ENCODE results near the gene GALNT16. TPM values are rescaled to one million over a fixed set of nuclear protein-coding genes. Genes with fewer than 3 reads are reported as not detected.

The GALNT16 gene
- total RNA-seq, 4 donors from 2014 or later: 5.8 to 18.4 (median 10.5) TPM

- intact Hi-C loops (cut with DNase I): no loop called here
These were observed 21.7 kb downstream of the GALNT16 start for GRCh38 chr14:69281450-69282169.

GRCh38 chr14:69282448-69282847, 22.5 kb downstream of the GALNT16 start:
- Histone ChIP-seq H3K36me3 (no peaks in the 10 kb centered on the region), H3K27me3 (no peaks in the 10 kb centered on the region), H3K4me3 (no peak overlapping the region), H3K9me3 (no peaks in the 10 kb centered on the region), H3K4me1 (peaks cover 7 to 16% (median 8%) of the 10 kb centered on the region in 4 donors), H3K27ac (replicated peaks in 1 of 4) (no peak overlapping the region)
- WGBS: 95% methylated on average over 6 of the region's 6 CpGs
- intact Hi-C loops (cut with DNase I): no loop called here
- TF ChIP-seq, protein P1, sequence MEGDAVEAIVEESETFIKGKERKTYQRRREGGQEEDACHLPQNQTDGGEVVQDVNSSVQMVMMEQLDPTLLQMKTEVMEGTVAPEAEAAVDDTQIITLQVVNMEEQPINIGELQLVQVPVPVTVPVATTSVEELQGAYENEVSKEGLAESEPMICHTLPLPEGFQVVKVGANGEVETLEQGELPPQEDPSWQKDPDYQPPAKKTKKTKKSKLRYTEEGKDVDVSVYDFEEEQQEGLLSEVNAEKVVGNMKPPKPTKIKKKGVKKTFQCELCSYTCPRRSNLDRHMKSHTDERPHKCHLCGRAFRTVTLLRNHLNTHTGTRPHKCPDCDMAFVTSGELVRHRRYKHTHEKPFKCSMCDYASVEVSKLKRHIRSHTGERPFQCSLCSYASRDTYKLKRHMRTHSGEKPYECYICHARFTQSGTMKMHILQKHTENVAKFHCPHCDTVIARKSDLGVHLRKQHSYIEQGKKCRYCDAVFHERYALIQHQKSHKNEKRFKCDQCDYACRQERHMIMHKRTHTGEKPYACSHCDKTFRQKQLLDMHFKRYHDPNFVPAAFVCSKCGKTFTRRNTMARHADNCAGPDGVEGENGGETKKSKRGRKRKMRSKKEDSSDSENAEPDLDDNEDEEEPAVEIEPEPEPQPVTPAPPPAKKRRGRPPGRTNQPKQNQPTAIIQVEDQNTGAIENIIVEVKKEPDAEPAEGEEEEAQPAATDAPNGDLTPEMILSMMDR (IDR thresholded peaks at IDR 0.05): no peak
- DNase-seq (ENCODE audit: extremely low spot score): no peak

More at GRCh38 chr14:69281450-69282169, 21.7 kb downstream of the GALNT16 start:
- no peaks in the 10 kb centered on the region for H3K9me3 ChIP-seq
- H3K27ac ChIP-seq (replicated peaks in 1 of 4): no peak overlapping the region
- no peak for DNase-seq (ENCODE audit: extremely low spot score)
- TF ChIP-seq POLR2AphosphoS5 (IDR thresholded peaks at IDR 0.05) (no peak), EP300 (IDR thresholded peaks at IDR 0.05) (no peak), POLR2A (IDR thresholded peaks at IDR 0.05; ENCODE audit: low read depth) (no peak)
- TF ChIP-seq, protein P1 (IDR thresholded peaks at IDR 0.05): no peak
- no peaks in the 10 kb centered on the region for H3K27me3 ChIP-seq
- peaks cover 0 to 11% (median under 1%) of the 10 kb centered on the region in 4 donors for H3K4me1 ChIP-seq
- no peaks in the 10 kb centered on the region for H3K36me3 ChIP-seq
- no peak overlapping the region for H3K4me3 ChIP-seq
- WGBS: 89% methylated on average over 8 of the region's 10 CpGs

DNA sequence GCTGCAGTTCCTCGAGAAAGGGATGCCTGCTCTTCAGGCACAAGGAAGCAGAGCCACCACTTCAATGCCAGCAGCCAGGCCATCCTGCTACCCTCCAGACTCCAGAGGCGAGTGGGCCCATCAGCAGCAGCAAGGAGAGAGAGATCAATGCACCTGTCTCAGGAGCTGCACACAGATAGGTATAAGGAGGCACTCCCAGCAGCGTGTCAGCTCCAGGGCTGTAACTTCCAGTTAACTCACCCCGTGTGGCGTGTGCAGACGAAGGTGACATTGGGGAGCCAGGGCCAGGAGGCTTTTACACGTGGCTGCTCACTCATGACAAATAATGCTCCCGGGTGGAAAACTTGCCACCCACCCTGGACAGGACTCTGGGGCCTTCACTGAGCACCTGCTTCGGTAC, 24.2 kb downstream of the GALNT16 start:
- Histone ChIP-seq H3K9me3 (no peaks in the 10 kb centered on the region), H3K27ac (replicated peaks in 1 of 4) (no peak overlapping the region), H3K27me3 (no peaks in the 10 kb centered on the region), H3K4me1 (peaks cover 18 to 28% (median 22%) of the 10 kb centered on the region in 4 donors), H3K36me3 (no peaks in the 10 kb centered on the region), H3K4me3 (no peak overlapping the region)
- DNase-seq (ENCODE audit: extremely low spot score): no peak
- no peak for TF ChIP-seq POLR2A (IDR thresholded peaks at IDR 0.05; ENCODE audit: low read depth)
- TF ChIP-seq POLR2AphosphoS5 (IDR thresholded peaks at IDR 0.05): no peak
- TF ChIP-seq, protein P1 (IDR thresholded peaks at IDR 0.05): no peak
- no peak for TF ChIP-seq EP300 (IDR thresholded peaks at IDR 0.05)
- 70% methylated on average over 4 of the region's 9 CpGs for WGBS
- intact Hi-C loops (cut with DNase I): no loop called here

DNA sequence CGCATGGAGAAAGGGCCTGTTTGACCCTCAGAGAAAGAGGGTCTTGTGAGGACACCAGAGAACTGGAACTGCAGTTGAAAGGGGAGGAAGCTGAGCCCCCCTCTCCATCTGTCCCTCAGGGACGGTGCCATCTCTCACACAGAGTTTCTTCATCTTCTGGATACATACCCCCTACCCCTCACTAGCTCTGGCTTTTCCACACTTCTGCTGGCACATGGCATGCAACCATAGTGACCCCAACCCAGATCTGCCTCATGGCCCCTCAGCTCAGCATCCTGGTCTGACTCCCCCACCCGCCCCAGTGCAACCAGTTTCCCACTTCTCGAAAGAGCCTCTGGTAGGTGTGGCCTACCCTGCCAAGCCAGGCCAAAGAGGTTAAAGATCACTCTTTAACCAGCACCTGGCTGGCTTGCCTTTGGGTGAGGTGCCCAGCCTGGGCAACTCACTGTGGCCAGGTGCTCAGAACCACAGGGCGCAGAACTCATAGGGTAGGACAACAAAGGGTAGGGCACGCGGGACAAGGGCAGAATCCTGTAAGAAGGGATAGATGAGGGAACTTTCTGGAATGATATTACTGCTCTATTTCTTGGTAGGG, 25.8 kb downstream of the GALNT16 start:
- no peaks in the 10 kb centered on the region for H3K36me3 ChIP-seq
- intact Hi-C loops (cut with DNase I): no loop called here
- TF ChIP-seq POLR2A (IDR thresholded peaks at IDR 0.05; ENCODE audit: low read depth) (no peak), EP300 (IDR thresholded peaks at IDR 0.05) (no peak), POLR2AphosphoS5 (IDR thresholded peaks at IDR 0.05) (no peak)
- TF ChIP-seq, protein P1 (IDR thresholded peaks at IDR 0.05): no peak
- no peak overlapping the region for H3K27ac ChIP-seq (replicated peaks in 1 of 4)
- 75% methylated on average over 7 of the region's 7 CpGs for WGBS
- peaks cover 18 to 31% (median 24%) of the 10 kb centered on the region in 4 donors for H3K4me1 ChIP-seq
- no peak overlapping the region for H3K4me3 ChIP-seq
- no peaks in the 10 kb centered on the region for H3K9me3 ChIP-seq
- H3K27me3 ChIP-seq: no peaks in the 10 kb centered on the region
- DNase-seq (ENCODE audit: extremely low spot score): no peak

Measured in esophagus muscularis mucosa (tissue), 4 donors.